NCI-H1092 (cell line): ENCODE data around the gene MTUS2.

ENCODE experiments used
- DNase-seq: peaks from one replicate; lab custom pipeline; 2025; lab: John Stamatoyannopoulos, UW

Gene MTUS2

DNA sequence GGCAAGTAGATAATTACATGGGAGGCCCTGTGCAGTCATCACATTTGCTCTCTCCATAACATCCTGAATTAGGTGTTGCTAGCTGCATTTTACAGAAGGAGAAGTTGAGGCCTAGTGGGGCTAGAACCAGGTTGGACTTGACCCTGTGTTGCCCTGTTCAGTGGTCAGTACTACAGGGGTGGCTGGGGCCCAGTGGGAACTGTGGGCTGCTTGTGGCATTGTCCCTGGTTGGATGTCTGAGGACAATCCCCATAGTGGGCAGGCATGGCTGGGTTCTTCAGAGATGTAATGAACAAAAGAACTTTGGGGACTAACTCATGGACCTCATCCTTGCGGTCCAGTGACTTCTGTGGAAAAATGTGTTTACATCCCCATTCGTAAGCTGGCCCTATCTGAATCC is 38.9 kb downstream of the MTUS2 start:
- DNase-seq, result no peak

DNA sequence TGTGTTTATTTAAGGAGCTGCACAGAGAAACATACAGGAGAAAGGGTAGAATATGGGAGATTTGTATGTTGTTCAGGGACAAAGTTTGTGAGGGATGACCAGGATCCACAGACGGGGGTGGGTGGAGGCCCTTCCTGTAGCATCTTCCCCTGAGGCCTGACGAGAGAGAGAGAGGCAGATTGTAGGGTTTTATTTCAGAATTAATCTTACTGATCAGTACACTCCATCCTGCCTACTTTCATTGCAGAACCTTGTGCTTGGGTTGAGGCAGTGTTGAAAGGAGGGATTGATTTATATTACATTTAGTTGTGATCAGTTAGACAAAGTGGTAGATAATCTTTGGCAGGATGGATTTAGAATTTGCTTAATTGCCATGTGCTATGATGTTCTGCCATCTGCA is 39.6 kb downstream of the MTUS2 start:
- no peak for DNase-seq

DNA sequence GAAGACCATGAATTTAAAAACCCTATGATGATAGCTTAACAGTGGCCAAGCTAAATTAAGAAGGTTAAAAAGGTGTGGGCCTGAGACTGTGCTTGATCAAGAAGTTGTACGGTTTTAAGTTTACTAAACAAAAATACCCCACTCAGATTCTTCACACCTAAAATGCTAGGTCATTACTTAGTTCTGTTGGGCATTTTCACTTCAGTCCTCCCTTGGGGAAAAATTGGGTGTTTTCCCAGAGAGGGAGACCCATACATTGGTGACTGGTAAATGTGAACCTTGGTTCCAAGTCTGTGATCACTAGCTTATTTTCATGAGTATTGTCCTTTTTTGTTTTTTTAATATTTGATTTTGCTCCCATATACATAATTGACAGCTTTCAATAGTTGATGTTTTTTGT is 44.4 kb downstream of the MTUS2 start:
- DNase-seq, result no peak

DNA sequence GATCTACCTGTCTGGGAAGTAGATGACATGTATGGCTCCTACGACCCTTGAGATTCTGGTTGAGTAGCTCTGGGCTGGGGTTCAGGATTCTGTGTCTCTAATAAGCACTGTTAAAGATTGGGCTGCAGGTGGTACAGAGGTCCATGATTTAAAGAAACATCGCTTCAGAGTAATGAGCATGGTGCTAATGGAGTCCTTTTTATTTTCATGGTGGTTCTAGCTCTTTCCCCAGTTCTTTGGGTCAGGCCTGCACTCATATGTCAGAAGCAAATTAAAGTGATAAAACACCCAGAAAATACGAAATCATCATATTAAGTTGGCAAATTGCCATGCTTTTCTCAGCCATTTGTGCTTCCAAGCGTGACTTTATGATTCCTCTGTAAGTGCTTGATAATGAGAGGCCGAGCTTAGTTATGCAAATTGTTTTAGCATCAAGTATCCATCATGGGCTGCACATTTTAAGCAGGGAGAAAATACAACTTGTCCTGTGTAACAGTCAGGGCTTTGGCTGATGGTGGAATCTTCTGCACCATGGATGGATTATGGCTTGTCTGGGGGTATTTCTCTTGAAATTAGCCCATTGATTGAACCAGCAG is 45.1 kb downstream of the MTUS2 start:
- no peak for DNase-seq

GRCh38 chr13:28865951-28866350 is 45.8 kb downstream of the MTUS2 start:
- no peak for DNase-seq

- no peak for DNase-seq
These were observed 46.8 kb downstream of the MTUS2 start for GRCh38 chr13:28866932-28867331.

DNA sequence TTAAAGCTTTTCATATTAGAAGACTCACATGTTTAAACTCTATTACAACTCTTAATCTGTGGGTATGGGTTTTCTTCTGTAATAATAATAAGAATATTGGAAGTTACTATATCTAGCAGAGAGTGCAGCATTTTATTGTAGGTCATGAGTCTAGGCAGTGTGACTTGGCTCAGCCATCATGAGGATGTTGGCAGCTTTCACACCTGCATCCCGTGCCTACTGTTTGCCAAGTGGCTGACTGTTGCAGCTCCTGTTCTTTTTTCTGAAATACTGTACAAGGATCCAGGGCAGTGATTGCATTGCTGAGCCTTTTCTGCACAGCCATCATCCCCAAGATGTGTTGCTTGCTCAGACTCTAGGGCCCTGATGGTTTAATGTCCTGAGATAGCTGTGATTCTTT is 47.4 kb downstream of the MTUS2 start:
- DNase-seq, result no peak

GRCh38 chr13:28872427-28873176 is 52.5 kb downstream of the MTUS2 start:
- DNase-seq, result no peak

GRCh38 chr13:28875846-28876615 is 55.9 kb downstream of the MTUS2 start:
- no peak for DNase-seq

- DNase-seq, result no peak
These were observed 57.3 kb downstream of the MTUS2 start for GRCh38 chr13:28877408-28877807.

DNA sequence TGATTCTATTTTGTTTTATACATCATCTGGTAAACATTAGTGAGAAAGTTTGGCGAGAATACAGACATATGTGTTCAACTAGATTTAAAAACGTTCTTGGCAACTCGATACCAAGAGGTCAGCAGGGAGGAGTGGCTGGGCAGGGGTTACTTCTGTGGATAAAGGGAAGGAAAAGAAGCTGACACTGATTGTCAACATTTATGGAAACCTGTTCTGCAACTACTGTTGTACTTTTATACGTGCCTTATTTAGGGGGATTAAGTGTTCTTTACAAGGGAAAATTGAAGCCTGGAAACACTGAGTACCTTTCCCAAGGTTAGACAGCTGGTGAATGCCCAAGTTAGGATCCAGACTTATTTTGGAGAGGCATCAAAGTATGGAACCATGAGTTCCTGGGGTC is 65.0 kb downstream of the MTUS2 start:
- no peak for DNase-seq

DNA sequence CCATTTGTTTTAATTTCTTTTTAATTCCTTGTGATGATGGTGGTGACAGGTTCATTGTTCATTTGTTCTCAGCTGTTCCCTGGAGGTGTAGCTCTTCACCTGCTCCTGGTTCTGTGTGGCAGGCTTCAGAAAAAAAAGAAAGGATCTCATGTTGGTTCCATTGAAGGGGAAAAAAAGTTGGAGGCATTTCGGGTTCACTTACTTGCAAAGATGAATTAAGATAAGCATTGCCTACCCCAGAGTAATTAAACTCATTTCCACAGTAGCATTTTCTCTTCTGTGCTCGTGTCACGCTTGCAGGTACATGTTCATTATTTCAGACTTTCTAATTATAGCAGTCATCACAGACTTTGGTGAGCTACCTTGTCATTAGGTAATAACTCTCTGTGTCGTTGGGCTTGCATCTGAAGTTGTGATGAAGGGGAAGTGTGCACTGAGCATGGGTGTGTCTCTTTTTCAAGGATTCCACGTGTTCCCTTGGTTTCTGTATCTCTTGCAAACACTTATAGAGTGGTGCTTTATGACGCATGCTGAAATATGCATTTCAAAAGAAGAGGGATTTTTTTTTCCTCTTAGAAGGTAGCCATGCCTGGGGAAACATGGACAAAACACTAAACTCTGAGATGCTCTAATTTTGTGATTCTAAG is 69.1 kb downstream of the MTUS2 start:
- DNase-seq, result no peak

- no peak for DNase-seq
These were observed 70.6 kb downstream of the MTUS2 start for GRCh38 chr13:28890712-28891111.

- DNase-seq, result no peak
These were observed 97.9 kb downstream of the MTUS2 start for GRCh38 chr13:28918030-28918429.

DNA sequence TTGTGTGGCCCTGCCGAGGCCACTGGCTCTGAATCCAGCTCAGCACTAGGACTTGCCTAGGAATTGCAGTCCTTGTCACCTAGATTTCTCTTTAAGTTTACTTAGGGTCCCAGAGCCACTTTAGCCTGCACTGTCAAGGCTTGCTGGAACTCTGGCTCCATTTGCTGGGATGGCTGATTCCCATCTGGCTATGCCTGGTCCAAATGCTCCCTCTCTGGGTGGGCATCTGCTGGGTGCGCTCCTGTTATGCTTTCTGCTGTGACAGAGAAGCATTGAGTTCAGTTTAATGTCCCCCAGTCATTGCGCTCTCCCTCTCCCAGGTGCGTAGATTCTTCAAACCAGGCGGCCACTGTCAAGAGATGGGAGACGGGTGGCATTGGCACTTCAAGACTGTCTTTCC is 102.2 kb downstream of the MTUS2 start:
- DNase-seq, result no peak

DNA sequence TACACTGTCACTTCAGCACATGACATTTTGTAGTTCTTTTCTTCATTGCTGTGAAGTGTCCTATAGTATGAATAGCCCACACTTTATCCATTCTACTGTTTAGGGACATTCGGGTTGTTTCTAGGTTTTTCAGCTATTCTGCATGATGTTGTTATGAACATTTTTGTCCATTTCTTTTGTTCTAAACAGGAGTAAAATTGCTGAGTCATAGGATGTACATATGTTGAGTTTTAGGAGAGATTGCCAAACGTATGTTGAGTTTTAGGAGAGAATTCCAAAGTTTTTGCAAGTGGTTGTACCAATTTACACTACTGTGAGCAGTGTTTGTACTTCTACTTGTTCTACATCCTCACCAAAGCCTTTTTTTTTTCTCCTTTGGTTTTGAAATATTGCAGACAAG is 115.0 kb downstream of the MTUS2 start:
- DNase-seq, result no peak

GRCh38 chr13:28942906-28943305 is 122.8 kb downstream of the MTUS2 start:
- no peak for DNase-seq

- no peak for DNase-seq
These were observed 133.7 kb downstream of the MTUS2 start for GRCh38 chr13:28953714-28954418.

- DNase-seq, result no peak
These were observed 134.2 kb downstream of the MTUS2 start for GRCh38 chr13:28954419-28954725.

DNA sequence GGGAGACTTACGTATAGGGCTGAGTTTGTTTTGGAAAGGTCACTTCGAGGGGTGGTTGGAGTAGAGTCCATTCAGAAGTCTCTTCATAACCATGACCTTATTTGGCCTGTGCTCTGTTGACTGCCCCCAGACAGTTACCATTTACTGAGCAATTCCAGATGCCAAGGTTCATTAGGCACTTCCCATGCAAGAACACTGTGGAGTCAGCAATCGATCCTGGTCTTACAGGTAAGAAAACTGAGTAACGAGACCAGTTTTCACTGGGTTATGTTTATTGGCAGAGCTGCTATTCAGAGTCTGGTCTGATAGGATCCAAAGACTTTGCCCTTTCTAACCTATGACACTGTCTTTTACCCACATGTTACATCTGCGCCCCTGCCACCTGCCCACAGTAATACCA is 134.7 kb downstream of the MTUS2 start:
- no peak for DNase-seq

DNA sequence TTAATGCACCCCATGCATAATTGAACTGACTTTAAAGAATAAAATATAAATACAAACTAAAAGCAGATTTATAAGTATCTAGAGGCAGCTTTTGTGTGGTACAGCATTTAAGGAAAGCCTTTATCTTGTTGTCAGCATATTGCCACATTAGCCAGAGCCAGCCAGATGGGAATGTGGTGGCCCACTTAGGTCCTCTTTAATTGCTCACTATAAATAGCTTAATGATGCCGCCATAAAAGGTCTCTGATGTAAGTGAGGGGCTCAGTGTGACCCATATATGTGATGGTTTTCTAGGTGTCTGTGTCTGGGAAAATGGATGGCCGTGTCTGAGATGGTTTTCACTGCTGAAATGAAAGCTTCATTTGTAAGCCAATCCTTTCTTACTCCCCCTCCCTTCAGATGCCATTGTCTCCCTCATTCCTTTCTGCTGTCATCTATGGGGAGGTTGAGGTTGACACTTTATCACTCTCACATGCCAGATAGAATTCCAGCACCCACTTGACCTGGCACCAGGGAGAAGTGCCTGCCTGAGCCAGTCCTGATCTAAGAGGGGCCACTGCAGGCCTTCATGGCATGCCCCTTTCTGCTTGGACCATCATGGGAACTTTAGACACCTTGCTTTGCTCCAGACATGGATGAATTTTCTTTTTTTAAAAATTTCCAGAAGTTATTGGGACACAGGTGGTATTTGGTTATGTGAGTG is 135.3 kb downstream of the MTUS2 start:
- DNase-seq, result no peak

GRCh38 chr13:28958018-28958417 is 137.9 kb downstream of the MTUS2 start:
- DNase-seq, result no peak
